ENCODE results near the gene TRIP4. TPM values are rescaled to one million over a fixed set of nuclear protein-coding genes. Genes with fewer than 3 reads are reported as not detected.
"Not testable (repeated sequence)": the region's sequence is repeated elsewhere in the genome, so short reads cannot be mapped to it uniquely, and the experiment has no call there.

TRIP4 gene
- polyA plus RNA-seq, 2 of the 4 experiments (the other 2 are of a cell fraction), result 24.8 to 34.9 TPM

DNA sequence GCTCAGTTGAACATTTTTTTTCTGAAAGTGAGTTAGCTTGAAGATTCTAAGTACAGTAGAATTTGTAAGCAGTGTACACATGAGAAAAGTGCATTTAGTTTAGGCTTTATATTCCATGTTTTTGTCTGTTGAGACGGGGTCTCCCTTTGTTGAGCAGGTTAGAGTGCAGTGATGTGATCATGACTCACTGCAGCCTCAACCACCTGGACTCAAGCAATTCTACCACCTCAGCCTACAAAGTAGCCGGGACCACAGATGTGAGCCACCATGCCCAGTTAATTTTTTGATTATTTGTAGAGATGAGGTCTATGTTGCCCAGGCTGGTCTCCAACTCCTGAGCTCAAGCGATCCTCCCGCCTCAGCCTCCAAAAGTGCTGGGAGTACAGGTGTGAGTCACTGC lies 26.4 kb upstream of the TRIP4 start:
- H3K4me2 ChIP-seq, result no peak overlapping the region
- 92% methylated on average over 4 of the region's 4 CpGs for WGBS (ENCODE audit: missing lambda C conversion rate)
- TF ChIP-seq MYC (IDR thresholded peaks at IDR 0.05; ENCODE audit: borderline replicate concordance, low read length), result no peak

DNA sequence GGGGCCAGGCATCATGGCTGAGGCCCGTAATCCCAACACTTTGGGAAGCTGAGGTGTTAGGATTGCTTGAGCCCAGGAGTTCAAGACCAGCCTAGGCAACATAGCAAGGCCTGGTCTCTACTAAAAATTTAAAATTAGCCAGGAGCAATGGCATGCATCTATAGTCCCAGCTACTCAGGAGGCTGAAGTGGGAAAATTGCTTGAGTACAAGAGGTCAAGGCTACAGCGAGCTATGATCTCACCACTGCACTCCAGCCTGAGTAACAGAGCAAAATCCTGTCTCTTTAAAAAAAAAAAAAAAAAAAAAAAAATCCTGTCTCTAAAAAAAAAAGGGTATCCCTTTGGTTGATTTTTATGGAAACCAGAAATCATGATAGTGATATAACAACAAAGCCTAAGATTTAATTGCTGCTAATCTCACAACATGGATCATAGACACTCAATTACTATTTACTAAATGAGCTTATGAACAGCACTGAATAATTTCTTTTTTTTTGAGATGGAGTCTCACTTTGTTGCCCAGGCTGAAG lies 18.5 kb upstream of the TRIP4 start:
- ATAC-seq (no peak; a peak in 1 of 6 replicates), FAIRE-seq (no peak), DNase-seq (ENCODE audit: low read depth in 1 of 2, low spot score in 1 of 2) (no peak)
- TF ChIP-seq TFCP2L1 (CRISPR knock-in tag; IDR thresholded peaks at IDR 0.05) (no peak), KDM1A (IDR thresholded peaks at IDR 0.05; ENCODE audit: low read depth) (no peak), ESRRA (IDR thresholded peaks at IDR 0.05; ENCODE audit: borderline replicate concordance, low read length) (no peak), JUN (IDR thresholded peaks at IDR 0.05) (no peak), SREBF2 (IDR thresholded peaks at IDR 0.05) (no peak), EHF (CRISPR knock-in tag; IDR thresholded peaks at IDR 0.05) (no peak), CHD2 (IDR thresholded peaks at IDR 0.05; ENCODE audit: low read length, partially characterized antibody) (no peak), HEYL (CRISPR knock-in tag; IDR thresholded peaks at IDR 0.05) (no peak), RCOR1 (IDR thresholded peaks at IDR 0.05; ENCODE audit: low read depth, low read length) (no peak), HES2 (IDR thresholded peaks at IDR 0.05) (no peak), MAX (IDR thresholded peaks at IDR 0.05) (no peak)
- no peak overlapping the region for H3K27ac ChIP-seq
- ChIA-PET POLR2A (no interaction called here), CTCF (interaction anchor here (0.6 to 1.4 kb wide), 5 partner anchors 10 to 312 kb away, joined by 3 to 4 read pairs (median 4); no protein-coding TSS in a partner anchor)
- H3K4me1 ChIP-seq, result no peaks in the 10 kb centered on the region
- H3K4me3 ChIP-seq, result no peak overlapping the region
- no peak overlapping the region for H3K4me2 ChIP-seq
- H3K9me3 ChIP-seq, result no peaks in the 10 kb centered on the region
- WGBS (ENCODE audit: missing lambda C conversion rate), result 83% methylated on average over 2 of the region's 2 CpGs

More for the DNA sequence above, 26.4 kb upstream of the TRIP4 start:
- no peak overlapping the region for H3K27ac ChIP-seq
- H3K4me1 ChIP-seq, result peaks cover 5% of the 10 kb centered on the region; the same call in 2 of the 3 replicates
- DNase-seq (ENCODE audit: low read depth in 1 of 2, low spot score in 1 of 2) (no peak), FAIRE-seq (peak; percentile 43), ATAC-seq (no peak)
- H3K9me3 ChIP-seq, result no peaks in the 10 kb centered on the region
- POLR2A ChIA-PET, result no interaction called here
- no peak overlapping the region for H3K4me3 ChIP-seq
- CTCF ChIA-PET, result interaction anchor here (0.7 to 2.4 kb wide), 5 partner anchors 10 to 208 kb away, joined by 3 to 12 read pairs (median 3); no protein-coding TSS in a partner anchor

DNA sequence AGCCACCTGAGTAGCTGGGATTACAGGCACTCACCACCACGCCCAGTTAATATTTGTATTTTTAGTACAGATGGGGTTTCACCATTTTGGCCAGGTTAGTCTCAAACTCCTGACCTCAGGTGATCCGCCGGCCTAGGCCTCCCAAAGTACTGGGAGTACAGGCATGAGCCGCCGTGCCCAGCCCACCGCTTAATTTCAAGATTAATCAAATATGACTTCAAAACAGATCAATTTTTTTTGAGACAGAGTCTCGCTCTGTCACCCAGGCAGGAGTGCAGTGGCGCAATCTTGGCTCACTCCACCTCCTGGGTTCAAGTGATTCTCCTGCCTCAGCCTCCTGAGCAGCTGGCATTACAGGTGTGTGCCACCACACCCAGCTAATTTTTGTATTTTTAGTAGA lies 16.3 kb upstream of the TRIP4 start:
- WGBS (ENCODE audit: missing lambda C conversion rate), result 97% methylated on average over 8 of the region's 8 CpGs

DNA sequence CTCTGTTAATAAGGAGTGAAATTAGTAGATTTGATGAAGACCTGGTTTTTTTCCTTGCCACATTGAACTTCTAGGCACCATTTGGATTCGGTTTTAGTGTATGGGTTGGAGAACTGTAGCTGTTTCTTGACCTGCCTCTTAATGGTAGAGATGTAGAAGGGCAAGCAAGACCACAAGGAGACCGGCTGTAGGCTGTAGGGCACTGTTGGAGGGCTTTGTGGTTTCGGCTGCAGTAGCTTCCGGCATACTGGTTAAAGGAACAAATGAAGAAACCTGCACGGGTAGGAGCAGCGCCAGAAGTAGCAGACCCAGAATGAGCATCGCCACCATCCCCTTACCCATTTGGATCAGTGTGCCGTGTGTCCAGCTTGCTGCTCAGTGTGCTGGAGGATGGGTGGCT lies 14.3 kb upstream of the TRIP4 start:
- no peak overlapping the region for H3K4me2 ChIP-seq
- DNase-seq (ENCODE audit: low read depth in 1 of 2, low spot score in 1 of 2), result no peak
- TF ChIP-seq MAFK (IDR thresholded peaks at IDR 0.05; ENCODE audit: partially characterized antibody) (no peak), EHMT2 (IDR thresholded peaks at IDR 0.05; ENCODE audit: low read depth) (no peak), MAZ (IDR thresholded peaks at IDR 0.05; ENCODE audit: borderline replicate concordance, low read depth, low read length) (no peak), NPAS2 (CRISPR knock-in tag; IDR thresholded peaks at IDR 0.05; ENCODE audit: borderline replicate concordance) (no peak), RNF2 (IDR thresholded peaks at IDR 0.05; ENCODE audit: borderline replicate concordance, low read depth) (no peak), JUNB (IDR thresholded peaks at IDR 0.05) (no peak), NR3C1 (IDR thresholded peaks at IDR 0.05) (no peak), SREBF2 (IDR thresholded peaks at IDR 0.05) (no peak), ZSCAN20 (CRISPR knock-in tag; IDR thresholded peaks at IDR 0.05) (no peak), PHF8 (IDR thresholded peaks at IDR 0.05; ENCODE audit: borderline replicate concordance, low read depth) (no peak), FOSL2 (IDR thresholded peaks at IDR 0.05) (no peak), FOSL2 (CRISPR knock-in tag; IDR thresholded peaks at IDR 0.05) (no peak), CHD4 (IDR thresholded peaks at IDR 0.05; ENCODE audit: borderline replicate concordance) (no peak), KDM1A (IDR thresholded peaks at IDR 0.05; ENCODE audit: low read depth) (no peak), NFE2L2 (conservative IDR thresholded peaks at IDR 0.05; ENCODE audit: low read length) (no peak), CBX8 (IDR thresholded peaks at IDR 0.05) (no peak)
- CTCF ChIA-PET, result interaction anchor here (1.3 to 1.9 kb wide), 3 partner anchors 15 to 38 kb away, joined by 3 to 4 read pairs (median 4); no protein-coding TSS in a partner anchor
- H3K9me3 ChIP-seq, result no peaks in the 10 kb centered on the region
- POLR2A ChIA-PET, result no interaction called here
- ATAC-seq, result peak in 1 of 2 experiments; percentile 33; a peak in 2 of 6 replicates
- whole genome bisulfite sequencing (ENCODE audit: missing lambda C conversion rate), result 89% methylated on average over 8 of the region's 8 CpGs
- no peak for FAIRE-seq
- H3K27ac ChIP-seq, result no peak overlapping the region
- no peak overlapping the region for H3K4me3 ChIP-seq
- peaks cover under 1% of the 10 kb centered on the region; the same call in 1 of the 3 replicates for H3K4me1 ChIP-seq

More for the DNA sequence above, 16.3 kb upstream of the TRIP4 start:
- DNase-seq (ENCODE audit: low read depth in 1 of 2, low spot score in 1 of 2); H3K4me3 ChIP-seq; H3K9me3 ChIP-seq; POLR2A ChIA-PET; FAIRE-seq; H3K27ac ChIP-seq; ATAC-seq; H3K4me2 ChIP-seq; H3K4me1 ChIP-seq: not testable (repeated sequence)
- CTCF ChIA-PET, result interaction anchor here (0.6 to 1.5 kb wide), 3 partner anchors 10 to 341 kb away, joined by 3 to 6 read pairs (median 3); no protein-coding TSS in a partner anchor
